BE2C (cell line): ENCODE results near the gene LRRC53. TPM values are rescaled to one million over a fixed set of nuclear protein-coding genes. Genes with fewer than 3 reads are reported as not detected.
A peak's percentile ranks its signal among the peaks of the same experiment; 100 is the strongest.

ENCODE experiments used
- DNase-seq: peaks from one replicate; pipeline ENCODE4 v3.0.0-alpha.2; 2020
- H3K27me3 ChIP-seq: fragments of 250-450 bp; sonication (Bioruptor Pico); 2 replicates; pipeline ENCODE4 v1.5.1; 2020; ENCODE audit warnings: mild to moderate bottlenecking
- H3K36me3 ChIP-seq: fragments of 250-450 bp; sonication (Bioruptor Pico); 2 replicates; pipeline ENCODE4 v1.5.1; 2020; ENCODE audit warnings: mild to moderate bottlenecking
- H3K4me1 ChIP-seq: fragments of 250-450 bp; sonication (Bioruptor Pico); 2 replicates; pipeline ENCODE4 v1.5.1; 2020
- H3K4me3 ChIP-seq: 2 replicates; pipeline ENCODE4 v1.5.1; 2011; ENCODE audit warnings: low read depth, low read length
- H3K9me3 ChIP-seq: fragments of 250-450 bp; sonication (Bioruptor Pico); 2 replicates; pipeline ENCODE4 v1.5.1; 2020
- CTCF ChIP-seq: IDR thresholded peaks from 2 replicates; pipeline ENCODE4 v1.5.1; 2012; ENCODE audit warnings: mild to moderate bottlenecking, low read depth, low read length
- polyA plus RNA-seq: library from polyadenylated mRNA; unstranded; fragments of >200 nt; gene quantifications from one replicate; pipeline ENCODE4 v1.2.1, GENCODE V29; 2012; ENCODE audit warnings: low read depth, missing spikeins; ENCODE audit not compliant: insufficient read length, insufficient read depth

Gene LRRC53
- 0.11 TPM for polyA plus RNA-seq

GRCh38 chr1:74512170-74512915 is at the start of gene LRRC53:
Gene LRRC53, minus strand, starts transcription at chr1:74512611. Its CDS starts 29,262 bp downstream, at chr1:74483349.
- no peaks in the 10 kb centered on the region for H3K9me3 ChIP-seq
- H3K4me3 ChIP-seq = no peak within 1 kb of the TSS
- no peaks in the 10 kb centered on the region for H3K27me3 ChIP-seq
- DNase-seq = no peak
- TF ChIP-seq CTCF = no peak
- no peaks in the 10 kb centered on the region for H3K4me1 ChIP-seq
- H3K36me3 ChIP-seq = no peaks in the 10 kb centered on the region

- TF ChIP-seq CTCF = no peak
Measured at GRCh38 chr1:74549932-74550331, 37.5 kb upstream of the LRRC53 start.

GRCh38 chr1:74548961-74549750 is 36.7 kb upstream of the LRRC53 start:
- TF ChIP-seq CTCF = no peak
- Histone ChIP-seq H3K27me3 (no peaks in the 10 kb centered on the region), H3K4me3 (no peak overlapping the region), H3K9me3 (no peaks in the 10 kb centered on the region), H3K36me3 (no peaks in the 10 kb centered on the region), H3K4me1 (peaks cover 8% of the 10 kb centered on the region)
- DNase-seq = peak; percentile 27

More at GRCh38 chr1:74549932-74550331, 37.5 kb upstream of the LRRC53 start:
- Histone ChIP-seq H3K9me3 (no peaks in the 10 kb centered on the region), H3K27me3 (no peaks in the 10 kb centered on the region), H3K36me3 (no peaks in the 10 kb centered on the region), H3K4me1 (peaks cover 8% of the 10 kb centered on the region), H3K4me3 (no peak overlapping the region)
- DNase-seq = no peak

GRCh38 chr1:74545821-74546220 is 33.4 kb upstream of the LRRC53 start:
- H3K4me3 ChIP-seq = no peak overlapping the region
- no peaks in the 10 kb centered on the region for H3K27me3 ChIP-seq
- DNase-seq = no peak
- no peak for TF ChIP-seq CTCF
- no peaks in the 10 kb centered on the region for H3K9me3 ChIP-seq
- no peaks in the 10 kb centered on the region for H3K36me3 ChIP-seq
- peaks cover 8% of the 10 kb centered on the region for H3K4me1 ChIP-seq

- no peaks in the 10 kb centered on the region for H3K4me1 ChIP-seq
- no peak for DNase-seq
- TF ChIP-seq CTCF = no peak
- H3K9me3 ChIP-seq = no peaks in the 10 kb centered on the region
- H3K4me3 ChIP-seq = no peak overlapping the region
- no peaks in the 10 kb centered on the region for H3K27me3 ChIP-seq
- H3K36me3 ChIP-seq = no peaks in the 10 kb centered on the region
Measured at GRCh38 chr1:74534241-74534640, 21.8 kb upstream of the LRRC53 start.

- TF ChIP-seq CTCF = no peak
- Histone ChIP-seq H3K36me3 (no peaks in the 10 kb centered on the region), H3K9me3 (no peaks in the 10 kb centered on the region), H3K4me3 (no peak overlapping the region), H3K27me3 (no peaks in the 10 kb centered on the region), H3K4me1 (no peaks in the 10 kb centered on the region)
- peak; percentile 6 for DNase-seq
Measured at GRCh38 chr1:74531796-74532195, 19.4 kb upstream of the LRRC53 start.
